ENCODE measurements around the gene PCDHB10. TPM values are rescaled to one million over a fixed set of nuclear protein-coding genes. Genes with fewer than 3 reads are reported as not detected.
"Not testable (repeated sequence)": the region's sequence is repeated elsewhere in the genome, so short reads cannot be mapped to it uniquely, and the experiment has no call there.

The PCDHB10 gene
- total and polyA plus RNA-seq, 4 donors = 0.25 to 7.7 (median 4.1) TPM

DNA sequence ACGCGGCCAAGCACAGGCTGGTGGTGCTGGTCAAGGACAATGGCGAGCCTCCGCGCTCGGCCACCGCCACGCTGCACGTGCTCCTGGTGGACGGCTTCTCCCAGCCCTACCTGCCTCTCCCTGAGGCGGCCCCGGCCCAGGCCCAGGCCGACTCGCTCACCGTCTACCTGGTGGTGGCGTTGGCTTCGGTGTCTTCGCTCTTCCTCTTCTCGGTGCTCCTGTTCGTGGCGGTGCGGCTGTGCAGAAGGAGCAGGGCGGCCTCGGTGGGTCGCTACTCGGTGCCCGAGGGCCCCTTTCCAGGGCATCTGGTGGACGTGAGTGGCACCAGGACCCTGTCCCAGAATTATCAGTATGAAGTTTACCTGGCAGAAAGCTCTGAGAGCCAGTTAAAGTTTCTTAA is 34.3 kb upstream of the PCDHB10 start:
- ATAC-seq (ENCODE audit: low FRiP score); H3K27me3 ChIP-seq (ENCODE audit: control insufficient read depth in 1 of 2, insufficient read depth in 2 of 2, low read length in 1 of 2); DNase-seq; intact Hi-C loops (cut with DNase I); H3K27ac ChIP-seq (ENCODE audit: low read depth in 1 of 2, low read length in 2 of 2); H3K36me3 ChIP-seq (ENCODE audit: control insufficient read depth in 1 of 2, insufficient read depth in 2 of 2, low read length in 1 of 2); H3K4me1 ChIP-seq (ENCODE audit: control insufficient read depth in 1 of 2, insufficient read depth in 2 of 2, low read length in 2 of 2); H3K4me3 ChIP-seq (ENCODE audit: low read length in 2 of 2): not testable (repeated sequence)
- WGBS, 2 donors = 28 to 29% methylated on average over 14 to 22 of the region's 28 CpGs
- peaks cover 15% of the 10 kb centered on the region for H3K9me3 ChIP-seq (ENCODE audit: control insufficient read depth, low read length)

- intact Hi-C loops (cut with DNase I) = loop anchor here (5.0 to 10.0 kb wide), 2 partner anchors 390 to 392 kb away; no protein-coding TSS in a partner anchor
- no peak within 1 kb of the TSS for H3K27ac ChIP-seq (ENCODE audit: low read depth in 1 of 2, low read length in 2 of 2)
Measured at GRCh38 chr5:141172381-141173204, 19.6 kb upstream of the PCDHB10 start, which contains the start of gene PCDHB7. PCDHB7 (plus strand) TSS chr5:141172644; CDS start chr5:141172836, 192 bp downstream.

GRCh38 chr5:141174291-141175104 is 17.7 kb upstream of the PCDHB10 start:
- H3K27me3 ChIP-seq (ENCODE audit: control insufficient read depth in 1 of 2, insufficient read depth in 2 of 2, low read length in 1 of 2); H3K36me3 ChIP-seq (ENCODE audit: control insufficient read depth in 1 of 2, insufficient read depth in 2 of 2, low read length in 1 of 2); H3K27ac ChIP-seq (ENCODE audit: low read depth in 1 of 2, low read length in 2 of 2); ATAC-seq (ENCODE audit: low FRiP score); H3K4me3 ChIP-seq (ENCODE audit: low read length in 2 of 2); DNase-seq; H3K4me1 ChIP-seq (ENCODE audit: control insufficient read depth in 1 of 2, insufficient read depth in 2 of 2, low read length in 2 of 2): not testable (repeated sequence)
- intact Hi-C loops (cut with DNase I) = loop anchor here (5.0 to 10.0 kb wide), 2 partner anchors 388 to 390 kb away; no protein-coding TSS in a partner anchor
- H3K9me3 ChIP-seq (ENCODE audit: control insufficient read depth, low read length) = peaks cover 13% of the 10 kb centered on the region
- 33 to 38% methylated on average over 71 to 79 of the region's 79 CpGs for WGBS, 2 donors

More at GRCh38 chr5:141172381-141173204, 19.6 kb upstream of the PCDHB10 start, which contains the start of gene PCDHB7:
- peak in 1 of 2 donors; percentile 44 for DNase-seq
- Histone ChIP-seq H3K9me3 (ENCODE audit: control insufficient read depth, low read length) (peaks cover 11% of the 10 kb centered on the region), H3K36me3 (ENCODE audit: control insufficient read depth in 1 of 2, insufficient read depth in 2 of 2, low read length in 1 of 2) (no peaks in the 10 kb centered on the region), H3K4me3 (ENCODE audit: low read length in 2 of 2) (peak within 1 kb of the TSS in 1 of 2 donors; percentile 18), H3K27me3 (ENCODE audit: control insufficient read depth in 1 of 2, insufficient read depth in 2 of 2, low read length in 1 of 2) (no peaks in the 10 kb centered on the region), H3K4me1 (ENCODE audit: control insufficient read depth in 1 of 2, insufficient read depth in 2 of 2, low read length in 2 of 2) (no peaks in the 10 kb centered on the region)
- 16 to 29% methylated on average over 20 of the region's 20 CpGs for WGBS, 2 donors
- ATAC-seq (ENCODE audit: low FRiP score) = no peak

- WGBS, 2 donors = 55 to 63% methylated on average over 1 of the region's 1 CpG
- intact Hi-C loops (cut with DNase I) = loop anchor here in 1 of 2 donors (10.0 kb wide), 1 partner anchor 389 kb away; no protein-coding TSS in a partner anchor
- peaks cover 18% of the 10 kb centered on the region for H3K9me3 ChIP-seq (ENCODE audit: control insufficient read depth, low read length)
Measured at GRCh38 chr5:141175933-141176332, 16.2 kb upstream of the PCDHB10 start.

GRCh38 chr5:141177577-141178191 is 14.5 kb upstream of the PCDHB10 start, which contains the start of gene PCDHB8:
PCDHB8 (plus strand) TSS chr5:141177790; CDS start chr5:141178035, 245 bp downstream.
- peaks cover 20% of the 10 kb centered on the region for H3K9me3 ChIP-seq (ENCODE audit: control insufficient read depth, low read length)

More at GRCh38 chr5:141175933-141176332, 16.2 kb upstream of the PCDHB10 start:
- H3K4me3 ChIP-seq (ENCODE audit: low read length in 2 of 2) = peak overlapping the region in 1 of 2 donors; percentile 6
- no peaks in the 10 kb centered on the region for H3K36me3 ChIP-seq (ENCODE audit: control insufficient read depth in 1 of 2, insufficient read depth in 2 of 2, low read length in 1 of 2)
- H3K4me1 ChIP-seq (ENCODE audit: control insufficient read depth in 1 of 2, insufficient read depth in 2 of 2, low read length in 2 of 2) = no peaks in the 10 kb centered on the region
- H3K27me3 ChIP-seq (ENCODE audit: control insufficient read depth in 1 of 2, insufficient read depth in 2 of 2, low read length in 1 of 2) = no peaks in the 10 kb centered on the region
- H3K27ac ChIP-seq (ENCODE audit: low read depth in 1 of 2, low read length in 2 of 2) = no peak overlapping the region
- no peak for DNase-seq
- no peak for ATAC-seq (ENCODE audit: low FRiP score)

DNA sequence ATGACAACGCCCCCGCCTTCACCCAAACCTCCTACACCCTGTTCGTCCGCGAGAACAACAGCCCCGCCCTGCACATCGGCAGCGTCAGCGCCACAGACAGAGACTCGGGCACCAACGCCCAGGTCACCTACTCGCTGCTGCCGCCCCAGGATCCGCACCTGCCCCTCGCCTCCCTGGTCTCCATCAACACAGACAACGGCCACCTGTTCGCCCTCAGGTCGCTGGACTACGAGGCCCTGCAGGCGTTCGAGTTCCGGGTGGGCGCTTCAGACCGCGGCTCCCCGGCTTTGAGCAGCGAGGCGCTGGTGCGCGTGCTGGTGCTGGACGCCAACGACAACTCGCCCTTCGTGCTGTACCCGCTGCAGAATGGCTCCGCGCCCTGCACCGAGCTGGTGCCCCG is 12.8 kb upstream of the PCDHB10 start:
- peaks cover 22% of the 10 kb centered on the region for H3K9me3 ChIP-seq (ENCODE audit: control insufficient read depth, low read length)
- intact Hi-C loops (cut with DNase I) = loop anchor here in 1 of 2 donors (10.0 kb wide), 1 partner anchor 385 kb away; no protein-coding TSS in a partner anchor
- not testable (repeated sequence) for H3K36me3 ChIP-seq (ENCODE audit: control insufficient read depth in 1 of 2, insufficient read depth in 2 of 2, low read length in 1 of 2); H3K4me1 ChIP-seq (ENCODE audit: control insufficient read depth in 1 of 2, insufficient read depth in 2 of 2, low read length in 2 of 2); H3K4me3 ChIP-seq (ENCODE audit: low read length in 2 of 2); ATAC-seq (ENCODE audit: low FRiP score); H3K27me3 ChIP-seq (ENCODE audit: control insufficient read depth in 1 of 2, insufficient read depth in 2 of 2, low read length in 1 of 2); H3K27ac ChIP-seq (ENCODE audit: low read depth in 1 of 2, low read length in 2 of 2); DNase-seq
- WGBS, 2 donors = 27 to 40% methylated on average over 24 to 35 of the region's 39 CpGs

More at GRCh38 chr5:141177577-141178191, 14.5 kb upstream of the PCDHB10 start, which contains the start of gene PCDHB8:
- not testable (repeated sequence) for H3K27ac ChIP-seq (ENCODE audit: low read depth in 1 of 2, low read length in 2 of 2); H3K36me3 ChIP-seq (ENCODE audit: control insufficient read depth in 1 of 2, insufficient read depth in 2 of 2, low read length in 1 of 2); H3K4me1 ChIP-seq (ENCODE audit: control insufficient read depth in 1 of 2, insufficient read depth in 2 of 2, low read length in 2 of 2); DNase-seq; H3K4me3 ChIP-seq (ENCODE audit: low read length in 2 of 2); H3K27me3 ChIP-seq (ENCODE audit: control insufficient read depth in 1 of 2, insufficient read depth in 2 of 2, low read length in 1 of 2); ATAC-seq (ENCODE audit: low FRiP score)
- intact Hi-C loops (cut with DNase I) = loop anchor here in 1 of 2 donors (10.0 kb wide), 1 partner anchor 387 kb away; no protein-coding TSS in a partner anchor
- WGBS, 2 donors = 22 to 30% methylated on average over 14 to 16 of the region's 18 CpGs

DNA sequence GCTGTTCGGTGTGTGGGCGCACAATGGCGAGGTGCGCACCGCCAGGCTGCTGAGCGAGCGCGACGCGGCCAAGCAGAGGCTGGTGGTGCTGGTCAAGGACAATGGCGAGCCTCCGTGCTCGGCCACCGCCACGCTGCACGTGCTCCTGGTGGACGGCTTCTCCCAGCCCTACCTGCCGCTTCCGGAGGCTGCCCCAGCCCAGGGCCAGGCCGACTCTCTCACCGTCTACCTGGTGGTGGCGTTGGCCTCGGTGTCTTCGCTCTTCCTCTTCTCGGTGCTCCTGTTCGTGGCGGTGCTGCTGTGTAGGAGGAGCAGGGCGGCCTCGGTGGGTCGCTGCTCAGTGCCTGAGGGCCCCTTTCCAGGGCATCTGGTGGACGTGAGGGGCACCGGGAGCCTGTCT is 12.3 kb upstream of the PCDHB10 start:
- not testable (repeated sequence) for H3K27ac ChIP-seq (ENCODE audit: low read depth in 1 of 2, low read length in 2 of 2); H3K36me3 ChIP-seq (ENCODE audit: control insufficient read depth in 1 of 2, insufficient read depth in 2 of 2, low read length in 1 of 2); DNase-seq; H3K4me1 ChIP-seq (ENCODE audit: control insufficient read depth in 1 of 2, insufficient read depth in 2 of 2, low read length in 2 of 2); H3K27me3 ChIP-seq (ENCODE audit: control insufficient read depth in 1 of 2, insufficient read depth in 2 of 2, low read length in 1 of 2); H3K4me3 ChIP-seq (ENCODE audit: low read length in 2 of 2); ATAC-seq (ENCODE audit: low FRiP score)
- intact Hi-C loops (cut with DNase I) = loop anchor here in 1 of 2 donors (10.0 kb wide), 1 partner anchor 385 kb away; no protein-coding TSS in a partner anchor
- peaks cover 21% of the 10 kb centered on the region for H3K9me3 ChIP-seq (ENCODE audit: control insufficient read depth, low read length)
- WGBS, 2 donors = 16 to 32% methylated on average over 22 to 32 of the region's 32 CpGs

DNA sequence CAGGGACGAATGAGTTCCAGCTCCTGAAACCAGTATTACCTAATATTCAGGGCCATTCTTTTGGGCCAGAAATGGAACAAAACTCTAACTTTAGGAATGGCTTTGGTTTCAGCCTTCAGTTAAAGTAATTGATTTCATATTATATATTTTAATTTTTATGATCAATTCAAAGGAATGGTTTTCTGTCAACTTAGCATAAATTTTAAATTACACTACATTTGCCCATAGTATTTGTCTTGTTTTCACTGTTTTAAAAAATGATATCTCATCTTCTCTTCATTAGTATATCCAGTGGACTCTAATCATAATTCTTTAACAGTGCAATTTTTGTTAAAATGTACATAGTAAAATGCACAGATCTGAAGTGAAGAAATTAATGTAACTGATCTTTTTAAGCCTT is 11.8 kb upstream of the PCDHB10 start:
- Histone ChIP-seq H3K4me1 (ENCODE audit: control insufficient read depth in 1 of 2, insufficient read depth in 2 of 2, low read length in 2 of 2) (no peaks in the 10 kb centered on the region), H3K4me3 (ENCODE audit: low read length in 2 of 2) (no peak overlapping the region), H3K27me3 (ENCODE audit: control insufficient read depth in 1 of 2, insufficient read depth in 2 of 2, low read length in 1 of 2) (no peaks in the 10 kb centered on the region), H3K27ac (ENCODE audit: low read depth in 1 of 2, low read length in 2 of 2) (no peak overlapping the region), H3K36me3 (ENCODE audit: control insufficient read depth in 1 of 2, insufficient read depth in 2 of 2, low read length in 1 of 2) (no peaks in the 10 kb centered on the region), H3K9me3 (ENCODE audit: control insufficient read depth, low read length) (peaks cover 21% of the 10 kb centered on the region)
- DNase-seq = no peak
- ATAC-seq (ENCODE audit: low FRiP score) = no peak
- intact Hi-C loops (cut with DNase I) = no loop called here
- WGBS, 2 donors = 35 to 52% methylated on average over 1 of the region's 1 CpG
